Neuronal stem cell (in vitro differentiated cells): Measurements from ENCODE around the gene SULT1A4. TPM values are rescaled to one million over a fixed set of nuclear protein-coding genes. Genes with fewer than 3 reads are reported as not detected.
"Not testable (repeated sequence)": the region's sequence is repeated elsewhere in the genome, so short reads cannot be mapped to it uniquely, and the experiment has no call there.

ENCODE experiments used
- DNase-seq: peaks from one replicate; pipeline ENCODE4 v3.0.0-alpha.2; 2013; ENCODE audit warnings: low spot score
- H2AFZ ChIP-seq: one replicate; pipeline ENCODE4 v1.6.1; 2013; ENCODE audit warnings: mild to moderate bottlenecking, low read length, inconsistent platforms
- H2AK5ac ChIP-seq: 2 replicates; pipeline ENCODE4 v1.6.1; 2013; ENCODE audit warnings: low read depth, mild to moderate bottlenecking, inconsistent platforms, low read length, moderate library complexity, mixed read lengths
- H2BK120ac ChIP-seq: 2 replicates; pipeline ENCODE4 v1.6.1; 2013; ENCODE audit warnings: low read depth, mild to moderate bottlenecking, inconsistent platforms, low read length, moderate library complexity, mixed read lengths
- H2BK12ac ChIP-seq: one replicate; pipeline ENCODE4 v1.6.1; 2013; ENCODE audit warnings: low read length, inconsistent platforms
- H2BK15ac ChIP-seq: 2 replicates; pipeline ENCODE4 v1.6.1; 2013; ENCODE audit warnings: mild to moderate bottlenecking, low read length, inconsistent platforms, mixed read lengths
- H2BK5ac ChIP-seq: one replicate; pipeline ENCODE4 v1.6.1; 2013; ENCODE audit warnings: inconsistent platforms, mild to moderate bottlenecking, low read length, moderate library complexity
- H3K14ac ChIP-seq: one replicate; pipeline ENCODE4 v1.6.1; 2013; ENCODE audit warnings: low read length, inconsistent platforms
- H3K18ac ChIP-seq: 2 replicates; pipeline ENCODE4 v1.6.1; 2013; ENCODE audit warnings: low read length, inconsistent platforms
- H3K23ac ChIP-seq: 2 replicates; pipeline ENCODE4 v1.6.1; 2013; ENCODE audit warnings: low read depth, mild to moderate bottlenecking, mixed read lengths, low read length, inconsistent platforms; ENCODE audit not compliant: poor library complexity
- H3K27ac ChIP-seq: replicated peaks from 3 replicates; pipeline ENCODE4 v1.5.1; 2013; ENCODE audit warnings: low read length, inconsistent platforms
- H3K27me3 ChIP-seq, 3 experiments: 2 replicates each; pipeline ENCODE4 v1.6.1; 2013; ENCODE audit warnings: low read length in 3 of 3, mild to moderate bottlenecking in 2 of 3, inconsistent platforms in 1 of 3, low read depth in 1 of 3, mixed read lengths in 1 of 3, moderate library complexity in 1 of 3; ENCODE audit not compliant: control insufficient read depth in 3 of 3, insufficient read depth in 3 of 3
- H3K36me3 ChIP-seq, 2 donors: replicated peaks in 1 of 2; 2 replicates each; pipeline ENCODE4 v1.6.1; 2013; ENCODE audit warnings: low read length in 2 of 2; ENCODE audit not compliant: control insufficient read depth in 2 of 2, insufficient read depth in 2 of 2
- H3K4ac ChIP-seq: 2 replicates; pipeline ENCODE4 v1.6.1; 2013; ENCODE audit warnings: inconsistent platforms, mild to moderate bottlenecking, low read length, moderate library complexity
- H3K4me1 ChIP-seq, 2 donors: 1 replicate in 1 of 2; 2 replicates in 1 of 2; pipeline ENCODE4 v1.6.1; 2013; ENCODE audit warnings: low read length in 2 of 2, low read depth in 1 of 2; ENCODE audit not compliant: control insufficient read depth in 2 of 2, insufficient read depth in 1 of 2
- H3K4me2 ChIP-seq: one replicate; pipeline ENCODE4 v1.6.1; 2013; ENCODE audit warnings: mild to moderate bottlenecking, low read length, inconsistent platforms; ENCODE audit not compliant: insufficient read depth, poor library complexity, severe bottlenecking
- H3K4me3 ChIP-seq, 2 donors: 2 replicates each; pipeline ENCODE4 v1.5.1; 2013; ENCODE audit warnings: low read length in 2 of 2, mild to moderate bottlenecking in 2 of 2, inconsistent platforms in 1 of 2, moderate library complexity in 1 of 2
- H3K79me1 ChIP-seq: one replicate; pipeline ENCODE4 v1.6.1; 2013; ENCODE audit warnings: low read depth, mild to moderate bottlenecking, inconsistent platforms, low read length, moderate library complexity
- H3K9ac ChIP-seq: one replicate; pipeline ENCODE4 v1.6.1; 2013; ENCODE audit warnings: mild to moderate bottlenecking, low read depth, low read length, inconsistent platforms; ENCODE audit not compliant: poor library complexity
- H3K9me3 ChIP-seq, 2 donors: replicated peaks in 1 of 2; 2 replicates each; pipeline versions ENCODE3 to v1.6.1; 2013; ENCODE audit warnings: low read length in 2 of 2, mild to moderate bottlenecking in 2 of 2, inconsistent platforms in 1 of 2, low read depth in 1 of 2, mixed read lengths in 1 of 2, moderate library complexity in 1 of 2; ENCODE audit not compliant: control insufficient read depth in 2 of 2, insufficient read depth in 1 of 2
- H4K8ac ChIP-seq: one replicate; pipeline ENCODE4 v1.6.1; 2013; ENCODE audit warnings: low read depth, mild to moderate bottlenecking, inconsistent platforms, low read length, moderate library complexity
- H4K91ac ChIP-seq: one replicate; pipeline ENCODE4 v1.6.1; 2013; ENCODE audit warnings: low read length, low read depth, mild to moderate bottlenecking, inconsistent platforms; ENCODE audit not compliant: poor library complexity
- WGBS, 2 donors: extraction: QIAGEN DNeasy Blood & Tissue Kit; methylation state at CpG; one replicate each; pipeline ENCODE4 v1.1.7; 2013; ENCODE audit warnings: missing lambda C conversion rate in 2 of 2, mixed read lengths in 1 of 2; ENCODE audit not compliant: insufficient read length in 2 of 2, insufficient replicate concordance in 1 of 2; ENCODE audit errors: extremely low coverage in 2 of 2; 5-methylcytosine and 5-hydroxymethylcytosine counted together
- small RNA-seq: library from polyadenylated mRNA; stranded (forward); fragments of <200 nt; extraction: miRNeasy Mini kit (QIAGEN cat#:217004); gene quantifications from one replicate; pipeline ENCODE3, GENCODE V24; 2013; ENCODE audit not compliant: insufficient read depth

The SULT1A4 gene

DNA sequence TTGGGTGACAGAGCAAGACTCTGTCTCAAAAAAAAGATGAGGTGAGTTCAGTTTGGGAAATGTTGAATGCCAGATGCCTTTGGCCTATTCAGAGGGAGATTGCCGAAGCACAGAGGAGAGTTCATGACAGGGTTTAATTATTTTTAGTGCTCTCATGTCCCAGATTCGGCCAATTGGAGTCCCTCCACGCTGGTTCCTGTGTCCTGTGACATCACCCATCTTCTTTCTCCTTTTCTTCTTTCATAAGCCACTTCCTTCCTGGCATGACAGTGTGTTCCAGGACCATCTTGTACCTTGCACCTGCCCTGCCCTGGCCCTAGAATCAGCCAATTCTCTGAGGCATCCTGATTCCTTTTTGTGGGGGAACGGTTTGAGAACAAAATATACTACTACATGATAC lies 12.4 kb downstream of the SULT1A4 start:
- H3K36me3 ChIP-seq, H3K4me3 ChIP-seq, H3K4ac ChIP-seq, H3K27ac ChIP-seq, H2BK5ac ChIP-seq, H3K79me1 ChIP-seq, H3K4me2 ChIP-seq, H2AFZ ChIP-seq, H3K18ac ChIP-seq, H4K91ac ChIP-seq, H3K9ac ChIP-seq, H3K14ac ChIP-seq, H2BK15ac ChIP-seq, H4K8ac ChIP-seq, H2BK12ac ChIP-seq, DNase-seq, H3K4me1 ChIP-seq, H3K9me3 ChIP-seq, H3K23ac ChIP-seq, H3K27me3 ChIP-seq, H2BK120ac ChIP-seq, H2AK5ac ChIP-seq: not testable (repeated sequence)
- no CpG with 5 or more reads among the region's 4 CpGs for WGBS, 2 donors

DNA sequence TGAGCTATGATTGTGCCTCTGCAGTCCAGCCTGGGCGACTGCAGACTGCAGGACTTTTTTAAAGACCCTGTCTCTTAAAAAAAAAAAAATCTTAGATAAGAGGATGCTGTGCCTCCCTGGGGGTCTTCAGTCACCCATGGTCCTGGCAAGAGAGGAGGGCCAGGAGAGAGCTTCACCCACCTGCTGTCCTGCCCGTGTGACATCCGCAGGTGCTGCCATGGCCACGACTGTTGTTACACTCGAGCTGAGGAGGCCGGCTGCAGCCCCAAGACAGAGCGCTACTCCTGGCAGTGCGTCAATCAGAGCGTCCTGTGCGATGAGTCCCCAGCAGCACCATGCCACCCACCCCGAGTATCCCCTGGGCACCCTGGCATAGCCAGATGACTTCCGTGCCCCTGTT lies 22.6 kb downstream of the SULT1A4 start:
- H2BK120ac ChIP-seq, H3K4me2 ChIP-seq, H3K79me1 ChIP-seq, DNase-seq, H2AK5ac ChIP-seq, H3K18ac ChIP-seq, H4K8ac ChIP-seq, H3K9ac ChIP-seq, H3K4ac ChIP-seq, H4K91ac ChIP-seq, H2BK12ac ChIP-seq, H3K4me3 ChIP-seq, H3K27ac ChIP-seq, H2BK5ac ChIP-seq, H3K36me3 ChIP-seq, H3K14ac ChIP-seq, H2AFZ ChIP-seq, H3K27me3 ChIP-seq, H3K23ac ChIP-seq, H3K4me1 ChIP-seq, H3K9me3 ChIP-seq, H2BK15ac ChIP-seq: not testable (repeated sequence)
- WGBS, 2 donors: no CpG with 5 or more reads among the region's 12 CpGs

DNA sequence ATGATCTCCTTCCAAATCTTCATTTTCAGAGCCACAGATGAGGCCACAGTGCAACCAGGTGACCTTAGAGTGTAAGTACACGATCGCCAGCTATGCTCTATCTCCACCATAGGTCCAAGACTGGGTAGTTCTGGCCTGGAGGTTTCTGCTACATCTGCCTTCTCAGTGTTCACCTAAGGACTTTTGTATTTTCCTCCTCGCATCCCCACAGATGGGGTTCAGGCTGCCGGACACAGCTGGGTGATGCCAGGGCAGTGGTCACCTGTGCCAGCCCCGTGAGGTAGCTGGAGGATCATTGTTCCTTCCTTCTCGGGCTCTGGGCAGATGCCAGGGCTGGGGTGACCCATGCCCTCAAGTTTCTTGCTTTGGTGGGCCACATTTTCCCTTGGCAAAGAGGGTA lies 46.6 kb downstream of the SULT1A4 start, which contains the start of gene NPIPB12:
TSS of gene NPIPB12 (minus strand) at position 101 of the 400 bp plus-strand sequence.
- H2AK5ac ChIP-seq, H3K9ac ChIP-seq, H3K23ac ChIP-seq, H3K27me3 ChIP-seq, H2AFZ ChIP-seq, H3K18ac ChIP-seq, H2BK120ac ChIP-seq, H3K4ac ChIP-seq, DNase-seq, H3K9me3 ChIP-seq, H2BK15ac ChIP-seq, H3K4me3 ChIP-seq, H2BK12ac ChIP-seq, H3K27ac ChIP-seq, H3K79me1 ChIP-seq, H3K4me2 ChIP-seq, H4K8ac ChIP-seq, H3K4me1 ChIP-seq, H4K91ac ChIP-seq, H3K14ac ChIP-seq, H2BK5ac ChIP-seq, H3K36me3 ChIP-seq: not testable (repeated sequence)
- WGBS, 2 donors: no CpG with 5 or more reads among the region's 6 CpGs

Small RNAs within 50 kb of the gene (small RNA-seq; reads per million reads assigned to genes)
- not detected for gene AC133555.2
